ENCODE measurements around the gene HUS1.

GRCh38 chr7:48011951-48012350 lies 32.5 kb upstream of the HUS1 start:
- TF ChIP-seq CTCF (IDR thresholded peaks at IDR 0.05) = no peak
- no peak for TF ChIP-seq POLR2A (IDR thresholded peaks at IDR 0.05)
- TF ChIP-seq POLR2AphosphoS5 (IDR thresholded peaks at IDR 0.05) = no peak

Measured in transverse colon (tissue), 4 donors.